Ovary (tissue), 3 donors: Measurements from ENCODE around the gene AOAH.

Experiments used
- CTCF ChIP-seq, 3 donors: fragments of 450-650 bp in 2 of 3; fragments of 200-600 bp in 1 of 3; IDR thresholded peaks; one replicate each; pipeline versions ENCODE4 v1.5.1 to v1.8.0; 2016 to 2022; ENCODE audit warnings: antibody characterized with exemption in 3 of 3, mild to moderate bottlenecking in 1 of 3
- EP300 ChIP-seq: sonication (generic); formaldehyde crosslinking; IDR thresholded peaks from one replicate; pipeline ENCODE4 v1.6.1; 2017; ENCODE audit warnings: antibody characterized with exemption
- POLR2A ChIP-seq: fragments of 450-650 bp; IDR thresholded peaks from one replicate; pipeline ENCODE4 v1.6.1; 2017; ENCODE audit warnings: antibody characterized with exemption, mild to moderate bottlenecking, moderate library complexity
- donor health status: DM: no; HTN: no; CAD: no.

GRCh38 chr7:36668080-36668479, 56.2 kb downstream of the AOAH start:
- TF ChIP-seq CTCF (IDR thresholded peaks at IDR 0.05) (no peak), POLR2A (no peak), EP300 (no peak)
